Loucy (cell line): Measurements from ENCODE around the gene CHI3L1.

Source experiments
- H2AFZ ChIP-seq: fragments of 200-600 bp; sonication (generic); 2 replicates; pipeline ENCODE4 v1.6.0; 2016; ENCODE audit warnings: antibody characterized with exemption, mild to moderate bottlenecking, low read length, moderate library complexity
- H3F3A ChIP-seq: fragments of 200-600 bp; 2 replicates; pipeline ENCODE4 v1.6.0; 2016; ENCODE audit warnings: antibody characterized with exemption, low read depth, mild to moderate bottlenecking
- H3K27me3 ChIP-seq: fragments of 200-600 bp; sonication (generic); 2 replicates; pipeline ENCODE4 v1.6.1; 2014; ENCODE audit warnings: low read length, mild to moderate bottlenecking; ENCODE audit not compliant: insufficient read depth, poor library complexity, severe bottlenecking
- H3K36me3 ChIP-seq: fragments of 200-600 bp; sonication (generic); 2 replicates; pipeline ENCODE4 v1.6.1; 2016; ENCODE audit warnings: low read length; ENCODE audit not compliant: insufficient read depth
- H3K4me1 ChIP-seq: fragments of 200-600 bp; sonication (generic); 2 replicates; pipeline ENCODE4 v1.5.1; 2014; ENCODE audit warnings: low read length, mild to moderate bottlenecking; ENCODE audit not compliant: insufficient read depth, poor library complexity, severe bottlenecking
- H3K4me2 ChIP-seq: fragments of 200-600 bp; sonication (generic); 2 replicates; pipeline ENCODE4 v1.6.0; 2014; ENCODE audit warnings: antibody characterized with exemption, low read length, low read depth, mild to moderate bottlenecking; ENCODE audit not compliant: poor library complexity, severe bottlenecking
- H3K4me3 ChIP-seq: fragments of 200-600 bp; sonication (generic); 2 replicates; pipeline ENCODE4 v1.5.1; 2014; ENCODE audit warnings: low read length, mild to moderate bottlenecking, mixed read lengths; ENCODE audit not compliant: poor library complexity, severe bottlenecking
- H3K79me2 ChIP-seq: fragments of 200-600 bp; sonication (generic); 2 replicates; pipeline ENCODE4 v1.6.1; 2014; ENCODE audit warnings: low read length; ENCODE audit not compliant: insufficient read depth
- H3K9ac ChIP-seq: fragments of 200-600 bp; sonication (generic); 2 replicates; pipeline ENCODE4 v1.6.0; 2014; ENCODE audit warnings: mild to moderate bottlenecking, low read depth, low read length, moderate library complexity; ENCODE audit not compliant: poor library complexity, severe bottlenecking
- H3K9me2 ChIP-seq: fragments of 200-600 bp; sonication (generic); replicated peaks from 2 replicates; pipeline ENCODE4 v1.6.1; 2016; ENCODE audit warnings: low read depth, low read length, mixed read lengths
- H3K9me3 ChIP-seq: fragments of 200-600 bp; sonication (generic); 2 replicates; pipeline ENCODE4 v1.6.1; 2014; ENCODE audit warnings: mild to moderate bottlenecking, antibody characterized with exemption, low read length, low read depth; ENCODE audit not compliant: insufficient read depth
- H4K20me1 ChIP-seq: fragments of 200-600 bp; sonication (generic); 2 replicates; pipeline ENCODE4 v1.6.0; 2014; ENCODE audit warnings: antibody characterized with exemption, low read length, mild to moderate bottlenecking; ENCODE audit not compliant: insufficient read depth, poor library complexity, severe bottlenecking
- CTCF ChIP-seq: fragments of 200-600 bp; sonication (generic); conservative IDR thresholded peaks from 2 replicates; pipeline ENCODE4 v1.5.1; 2014; ENCODE audit warnings: mild to moderate bottlenecking, antibody characterized with exemption, low read length
- EZH2phosphoT487 ChIP-seq: fragments of 200-600 bp; IDR thresholded peaks from 2 replicates; pipeline ENCODE4 v1.6.1; 2018; ENCODE audit warnings: antibody characterized with exemption, mild to moderate bottlenecking, moderate library complexity, borderline replicate concordance

CHI3L1 gene

GRCh38 chr1:203170625-203171330 is 15.7 kb downstream of the CHI3L1 start:
- Histone ChIP-seq H3K4me1 (peaks cover 18% of the 10 kb centered on the region), H3K4me2 (no peak overlapping the region), H3K79me2 (no peaks in the 10 kb centered on the region), H2AFZ (no peak overlapping the region), H3K4me3 (no peak overlapping the region), H3K9me2 (no peaks in the 10 kb centered on the region), H3K9ac (no peak overlapping the region), H3F3A (no peaks in the 10 kb centered on the region), H3K9me3 (no peaks in the 10 kb centered on the region), H3K27me3 (no peaks in the 10 kb centered on the region), H3K36me3 (no peaks in the 10 kb centered on the region), H4K20me1 (no peaks in the 10 kb centered on the region)
- TF ChIP-seq CTCF (no peak), EZH2phosphoT487 (no peak)

- no peaks in the 10 kb centered on the region for H3K9me2 ChIP-seq
- no peak overlapping the region for H3K9ac ChIP-seq
- H2AFZ ChIP-seq = no peak overlapping the region
- no peaks in the 10 kb centered on the region for H3F3A ChIP-seq
- no peak overlapping the region for H3K4me2 ChIP-seq
- H3K79me2 ChIP-seq = no peaks in the 10 kb centered on the region
- peaks cover 18% of the 10 kb centered on the region for H3K4me1 ChIP-seq
- H3K4me3 ChIP-seq = no peak overlapping the region
- no peaks in the 10 kb centered on the region for H3K36me3 ChIP-seq
- TF ChIP-seq EZH2phosphoT487 = no peak
- TF ChIP-seq CTCF = no peak
- no peaks in the 10 kb centered on the region for H4K20me1 ChIP-seq
- H3K9me3 ChIP-seq = no peaks in the 10 kb centered on the region
- no peaks in the 10 kb centered on the region for H3K27me3 ChIP-seq
Measured at GRCh38 chr1:203169770-203170520, 16.6 kb downstream of the CHI3L1 start.

GRCh38 chr1:203168991-203169390 is 17.5 kb downstream of the CHI3L1 start:
- TF ChIP-seq EZH2phosphoT487 (no peak), CTCF (no peak)
- Histone ChIP-seq H3K9me3 (no peaks in the 10 kb centered on the region), H3F3A (no peaks in the 10 kb centered on the region), H3K27me3 (no peaks in the 10 kb centered on the region), H3K4me1 (peaks cover 16% of the 10 kb centered on the region), H4K20me1 (no peaks in the 10 kb centered on the region), H3K79me2 (no peaks in the 10 kb centered on the region), H3K36me3 (no peaks in the 10 kb centered on the region), H2AFZ (no peak overlapping the region), H3K9ac (no peak overlapping the region), H3K4me2 (no peak overlapping the region), H3K9me2 (no peaks in the 10 kb centered on the region), H3K4me3 (no peak overlapping the region)
